GM23248 (cell line): ENCODE results near the gene PIBF1.

Source experiments
- EZH2 ChIP-seq: fragments of 200-600 bp; sonication (generic); IDR thresholded peaks from 2 replicates; pipeline ENCODE4 v1.6.1; 2018; ENCODE audit warnings: antibody characterized with exemption, mild to moderate bottlenecking; ENCODE audit not compliant: insufficient read depth, poor library complexity, severe bottlenecking
- EZH2phosphoT487 ChIP-seq: fragments of 200-600 bp; sonication (generic); IDR thresholded peaks from 2 replicates; pipeline ENCODE4 v1.6.1; 2018; ENCODE audit warnings: antibody characterized with exemption, moderate library complexity, mild to moderate bottlenecking, low read depth; ENCODE audit not compliant: insufficient read depth

DNA sequence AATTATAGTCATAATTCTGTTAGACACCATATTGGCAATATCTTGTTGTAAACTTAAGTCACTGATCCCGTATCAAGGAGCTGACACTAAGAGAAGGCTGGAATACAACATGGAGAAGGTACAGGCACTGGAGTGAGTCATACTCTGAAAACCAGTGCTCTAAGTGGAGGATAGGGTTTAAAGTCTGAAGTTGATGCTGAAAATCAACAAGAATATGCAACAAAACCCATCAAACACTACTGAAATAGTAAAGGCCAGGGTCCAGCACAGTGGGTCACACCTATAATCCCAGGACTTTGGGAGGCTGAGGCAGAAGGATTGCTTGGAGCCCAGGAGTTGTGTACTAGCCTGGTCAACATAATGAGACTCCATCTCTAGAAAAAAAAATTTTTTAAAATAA is 203.7 kb downstream of the PIBF1 start:
- TF ChIP-seq EZH2 (no peak), EZH2phosphoT487 (no peak)
